IMR-90 (cell line): ENCODE data around the gene SLC6A6. TPM values are rescaled to one million over a fixed set of nuclear protein-coding genes. Genes with fewer than 3 reads are reported as not detected.

Source experiments
- ATAC-seq: fragments of 200-7000 bp; cut with Tn5 transposase; 2 replicates; pipeline ENCODE4 v1.9.1; 2020; ENCODE audit warnings: low read depth, mild to moderate bottlenecking, moderate library complexity
- BruUV-seq: library from RNA; stranded (reverse); fragments of 400-500 nt; replicated peaks from 2 replicates; lab custom pipeline; 2021; lab: Mats Ljungman, UMichigan
- CTCF ChIA-PET: fragments of 300-600 bp; formaldehyde crosslinking; extraction: SDS; loops from one replicate; lab custom pipeline; 2021; ENCODE audit warnings: antibody characterized with exemption; lab: Yijun Ruan, JAX
- POLR2A ChIA-PET: fragments of 300-600 bp; sonication (Branson Sonifier 250); formaldehyde crosslinking; loops from one replicate; lab custom pipeline; 2022; ENCODE audit warnings: antibody characterized with exemption; ENCODE audit not compliant: unreplicated experiment; lab: Charles Lee
- DNase-seq: peaks from one replicate; pipeline ENCODE4 v3.0.0; 2013
- H2AFZ ChIP-seq: replicated peaks from 2 replicates; pipeline ENCODE3; 2013; ENCODE audit warnings: low read length, mild to moderate bottlenecking; ENCODE audit not compliant: poor library complexity
- H2AK5ac ChIP-seq: 2 replicates; pipeline ENCODE4 v1.6.1; 2013; ENCODE audit warnings: low read depth, low read length, inconsistent platforms
- H2AK9ac ChIP-seq: replicated peaks from 2 replicates; pipeline ENCODE3; 2013; ENCODE audit warnings: mild to moderate bottlenecking, low read depth, low read length, moderate library complexity; ENCODE audit not compliant: poor library complexity
- H2BK120ac ChIP-seq: 2 replicates; pipeline ENCODE4 v1.6.1; 2013; ENCODE audit warnings: low read depth, low read length, inconsistent platforms
- H2BK15ac ChIP-seq: 3 replicates; pipeline ENCODE4 v1.6.1; 2013; ENCODE audit warnings: low read depth, low read length, inconsistent platforms
- H2BK20ac ChIP-seq: 2 replicates; pipeline ENCODE4 v1.6.1; 2013; ENCODE audit warnings: low read depth, mild to moderate bottlenecking, inconsistent platforms, low read length, moderate library complexity
- H2BK5ac ChIP-seq: 2 replicates; pipeline ENCODE4 v1.6.1; 2013; ENCODE audit warnings: mild to moderate bottlenecking, low read depth, low read length, inconsistent platforms; ENCODE audit not compliant: poor library complexity, severe bottlenecking
- H3K14ac ChIP-seq: replicated peaks from 2 replicates; pipeline ENCODE4 v1.6.1; 2013; ENCODE audit warnings: low read depth, low read length, inconsistent platforms
- H3K18ac ChIP-seq: 2 replicates; pipeline ENCODE4 v1.6.1; 2013; ENCODE audit warnings: low read depth, low read length, control low read depth
- H3K23ac ChIP-seq: 2 replicates; pipeline ENCODE4 v1.6.1; 2013; ENCODE audit warnings: low read depth, low read length, inconsistent platforms
- H3K27ac ChIP-seq: 2 replicates; pipeline ENCODE4 v1.5.1; 2013; ENCODE audit warnings: mild to moderate bottlenecking, control low read depth, low read length; ENCODE audit not compliant: insufficient read depth
- H3K27me3 ChIP-seq: 2 replicates; pipeline ENCODE4 v1.6.1; 2013; ENCODE audit warnings: low read length; ENCODE audit not compliant: control insufficient read depth, insufficient read depth
- H3K36me3 ChIP-seq: 2 replicates; pipeline ENCODE4 v1.6.1; 2013; ENCODE audit warnings: low read length, mixed read lengths; ENCODE audit not compliant: control insufficient read depth, insufficient read depth
- H3K4ac ChIP-seq: 2 replicates; pipeline ENCODE4 v1.6.1; 2013; ENCODE audit warnings: low read depth, low read length, inconsistent platforms
- H3K4me1 ChIP-seq: 2 replicates; pipeline ENCODE4 v1.6.1; 2013; ENCODE audit warnings: low read length, mixed read lengths; ENCODE audit not compliant: control insufficient read depth, insufficient read depth
- H3K4me2 ChIP-seq: 2 replicates; pipeline ENCODE4 v1.6.1; 2013; ENCODE audit warnings: low read depth, mild to moderate bottlenecking, control low read depth, low read length, moderate library complexity
- H3K4me3 ChIP-seq: 2 replicates; pipeline ENCODE4 v1.5.1; 2013; ENCODE audit warnings: low read depth, mild to moderate bottlenecking, control low read depth, low read length, moderate library complexity; ENCODE audit not compliant: insufficient read depth
- H3K56ac ChIP-seq: 2 replicates; pipeline ENCODE4 v1.6.1; 2013; ENCODE audit warnings: low read length, inconsistent platforms; ENCODE audit not compliant: insufficient read depth; ENCODE audit errors: extremely low read depth
- H3K79me1 ChIP-seq, 2 experiments: 2 replicates each; pipeline ENCODE4 v1.6.1; 2013; ENCODE audit warnings: low read length in 2 of 2, inconsistent platforms in 1 of 2, low read depth in 1 of 2
- H3K9ac ChIP-seq: 2 replicates; pipeline ENCODE4 v1.6.1; 2013; ENCODE audit warnings: low read depth, low read length, control low read depth
- H3K9me1 ChIP-seq: 2 replicates; pipeline ENCODE4 v1.6.1; 2013; ENCODE audit warnings: low read length, inconsistent platforms; ENCODE audit not compliant: insufficient read depth
- H3K9me3 ChIP-seq: 2 replicates; pipeline ENCODE4 v1.6.1; 2013; ENCODE audit warnings: low read length; ENCODE audit not compliant: control insufficient read depth, insufficient read depth
- H4K20me1 ChIP-seq: 2 replicates; pipeline ENCODE4 v1.6.1; 2013; ENCODE audit warnings: low read length, inconsistent platforms; ENCODE audit not compliant: insufficient read depth
- H4K5ac ChIP-seq: 2 replicates; pipeline ENCODE4 v1.6.1; 2013; ENCODE audit warnings: mild to moderate bottlenecking, low read depth, low read length, control low read depth
- H4K8ac ChIP-seq, 2 experiments: 2 replicates each; pipeline ENCODE4 v1.6.1; 2013; ENCODE audit warnings: low read depth in 2 of 2, low read length in 2 of 2, control low read depth in 1 of 2, inconsistent platforms in 1 of 2
- H4K91ac ChIP-seq: 2 replicates; pipeline ENCODE4 v1.6.1; 2013; ENCODE audit warnings: low read depth, low read length, inconsistent platforms; ENCODE audit not compliant: insufficient read depth
- MAFK ChIP-seq: IDR thresholded peaks from 2 replicates; pipeline ENCODE4 v1.6.1; 2012; ENCODE audit warnings: low read depth, low read length, improper control_type of control experiment
- MAZ ChIP-seq: IDR thresholded peaks from 2 replicates; pipeline ENCODE4 v1.6.1; 2012; ENCODE audit warnings: low read depth, mild to moderate bottlenecking, low read length, improper control_type of control experiment, moderate library complexity, borderline replicate concordance
- POLR2A ChIP-seq: IDR thresholded peaks from 2 replicates; pipeline ENCODE4 v1.6.1; 2012; ENCODE audit warnings: mild to moderate bottlenecking, low read depth, low read length
- RFX5 ChIP-seq: IDR thresholded peaks from 2 replicates; pipeline ENCODE4 v1.8.0; 2012; ENCODE audit warnings: low read depth, mild to moderate bottlenecking, low read length, moderate library complexity
- WGBS, 2 experiments: methylation state at CpG; one replicate each; pipeline versions ENCODE4 v1.1.5 to v1.1.7; 2013; ENCODE audit warnings: missing lambda C conversion rate in 2 of 2; ENCODE audit not compliant: insufficient read length in 1 of 2; ENCODE audit errors: extremely low coverage in 2 of 2; 5-methylcytosine and 5-hydroxymethylcytosine counted together
- dilution Hi-C: fragments of 300-500 bp; cut with HindIII; formaldehyde crosslinking; loops from one replicate; pipeline ENCODE4 v1.14.3; 2018; ENCODE audit warnings: low sequenced_read_pairs; ENCODE audit not compliant: unreplicated experiment
- in situ Hi-C: fragments of 300-500 bp; cut with MboI; formaldehyde crosslinking; loops from 3 replicates; pipeline ENCODE4 v1.14.3; 2019; ENCODE audit warnings: low sequenced_read_pairs, inconsistent platforms, mixed read lengths
- intact Hi-C: fragments of 100-400 bp; cut with micrococcal nuclease; formaldehyde crosslinking; loops from 2 replicates; pipeline ENCODE4 v1.10.0; 2022
- polyA plus RNA-seq, 3 experiments: library from polyadenylated mRNA; depleted of rRNA; stranded (reverse); fragments of >200 nt; gene quantifications; 2 replicates each; pipeline ENCODE4 v1.2.3, GENCODE V29; 2012; ENCODE audit warnings: low replicate concordance in 1 of 3
- total RNA-seq: library from RNA; depleted of rRNA; stranded (reverse); fragments of >200 nt; gene quantifications from 2 replicates; pipeline ENCODE4 v1.2.3, GENCODE V29; 2012

SLC6A6 gene
- total and polyA plus RNA-seq, 2 of the 4 experiments (the other 2 are of a cell fraction), result 29.9 to 39.4 TPM

DNA sequence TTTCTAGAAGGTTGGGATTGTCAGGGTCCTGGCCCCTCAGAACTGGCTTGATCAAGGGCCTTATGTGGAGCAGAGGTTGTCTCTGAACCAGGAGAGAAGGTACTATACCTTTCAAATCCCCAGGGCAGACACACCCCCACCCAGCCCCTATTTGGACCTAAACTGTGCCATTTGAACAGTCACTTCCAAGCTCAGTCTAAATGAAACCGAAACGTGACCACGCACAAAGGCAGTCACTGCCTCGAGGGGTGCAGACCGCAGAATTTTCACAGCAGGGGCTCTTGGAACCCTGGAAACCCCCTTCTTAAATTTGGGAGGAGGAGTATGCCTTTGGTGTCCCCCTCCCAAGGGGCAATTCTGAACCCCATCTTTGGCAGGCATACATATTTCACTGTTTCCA is 84.1 kb downstream of the SLC6A6 start:
- Histone ChIP-seq H3K4me3 (no peak overlapping the region), H3K4ac (no peak overlapping the region), H3K27me3 (no peaks in the 10 kb centered on the region), H2BK120ac (no peak overlapping the region), H3K9me1 (peaks cover 12% of the 10 kb centered on the region), H3K56ac (no peak overlapping the region), H3K18ac (no peak overlapping the region), H4K5ac (no peak overlapping the region), H2AFZ (no peak overlapping the region), H4K20me1 (no peaks in the 10 kb centered on the region), H3K79me1 (no peaks in the 10 kb centered on the region), H3K4me1 (peaks cover 4% of the 10 kb centered on the region; the same call in 1 of the 2 replicates), H2BK15ac (no peak overlapping the region), H3K36me3 (peaks cover 57% of the 10 kb centered on the region), H3K27ac (no peak overlapping the region), H3K23ac (no peak overlapping the region), H2BK20ac (no peak overlapping the region), H2BK5ac (no peak overlapping the region), H2AK9ac (no peak overlapping the region), H4K8ac (no peak overlapping the region), H2AK5ac (no peak overlapping the region), H4K91ac (no peak overlapping the region), H3K4me2 (no peak overlapping the region), H3K14ac (no peak overlapping the region), H3K9ac (no peak overlapping the region), H3K9me3 (no peaks in the 10 kb centered on the region)
- dilution Hi-C loops (no loop called here), in situ Hi-C loops (no loop called here), intact Hi-C loops (no loop called here)
- WGBS, 2 experiments, result no CpG with 5 or more reads among the region's 5 CpGs
- TF ChIP-seq MAFK, result no peak
- TF ChIP-seq MAZ, result no peak
- TF ChIP-seq RFX5, result no peak
- TF ChIP-seq POLR2A, result no peak
- BruUV-seq, result no TSS peak
- no peak for DNase-seq
- ATAC-seq, result no peak
- CTCF ChIA-PET, result no interaction called here
- POLR2A ChIA-PET, result no interaction called here
